HCT116 (cell line): ENCODE results near the gene CLIC6.

ENCODE experiments used
- CEBPB ChIP-seq: IDR thresholded peaks from 2 replicates; pipeline ENCODE4 v1.6.1; 2012; ENCODE audit warnings: low read depth
- CTCF ChIP-seq, 3 experiments: fragments of 200-600 bp in 1 of 3; sonication (generic) in 1 of 3; IDR thresholded peaks in 2 of 3; conservative IDR thresholded peaks in 1 of 3; 2 replicates each; pipeline ENCODE4 v1.5.1; 2012 to 2017; ENCODE audit warnings: low read depth in 2 of 3, low read length in 2 of 3, antibody characterized with exemption in 1 of 3, borderline replicate concordance in 1 of 3, control low read depth in 1 of 3, mild to moderate bottlenecking in 1 of 3, mixed read lengths in 1 of 3, mixed run types in 1 of 3, moderate library complexity in 1 of 3; ENCODE audit not compliant: insufficient read depth in 1 of 3
- FOSL1 ChIP-seq: IDR thresholded peaks from 2 replicates; pipeline ENCODE4 v1.6.1; 2012; ENCODE audit warnings: low read depth
- JUND ChIP-seq: IDR thresholded peaks from 2 replicates; pipeline ENCODE4 v1.6.1; 2012
- POLR2A ChIP-seq: IDR thresholded peaks from 2 replicates; pipeline ENCODE4 v1.7.0; 2011; ENCODE audit warnings: borderline replicate concordance; ENCODE audit not compliant: insufficient read depth, insufficient read length; ENCODE audit errors: extremely low read depth
- REST ChIP-seq: IDR thresholded peaks from 2 replicates; pipeline ENCODE4 v1.6.1; 2012; ENCODE audit warnings: low read depth
- SIN3A ChIP-seq: IDR thresholded peaks from 2 replicates; pipeline ENCODE4 v1.6.1; 2012; ENCODE audit warnings: low read depth
- SP1 ChIP-seq: IDR thresholded peaks from 2 replicates; pipeline ENCODE4 v1.6.1; 2012; ENCODE audit warnings: low read depth
- TCF7L2 ChIP-seq: IDR thresholded peaks from 2 replicates; pipeline ENCODE4 v1.7.0; 2011; ENCODE audit warnings: borderline replicate concordance, inconsistent platforms; ENCODE audit not compliant: insufficient read depth, insufficient read length; ENCODE audit errors: extremely low read depth

- no peak for TF ChIP-seq POLR2A
- peak; percentile 5 to 69 (median 65); a peak in 4 of 6 replicates for TF ChIP-seq CTCF (IDR thresholded peaks at IDR 0.05 in 2 of 3, conservative IDR thresholded peaks at IDR 0.05 in 1 of 3; ENCODE audit: borderline replicate concordance in 1 of 3, insufficient read depth in 1 of 3, low read depth in 2 of 3, low read length in 2 of 3)
- TF ChIP-seq REST = no peak
- no peak for TF ChIP-seq CEBPB
- TF ChIP-seq FOSL1 = no peak
- no peak for TF ChIP-seq TCF7L2
- TF ChIP-seq SP1 = no peak
- no peak for TF ChIP-seq SIN3A
- no peak for TF ChIP-seq JUND
Observed at GRCh38 chr21:34635307-34635706, 33.5 kb upstream of the CLIC6 start.
